Cerebellar cortex (tissue), 1 donor: ENCODE results near the gene HNRNPH2.

Experiments used
- DNase-seq: peaks from one replicate; pipeline ENCODE4 v3.0.0-alpha.2; 2015; ENCODE audit warnings: low spot score

The HNRNPH2 gene

GRCh38 chrX:101397779-101398178, 10.2 kb upstream of the HNRNPH2 start:
- DNase-seq, result peak; percentile 45

- DNase-seq, result no peak
Observed at GRCh38 chrX:101398694-101399093, 9.3 kb upstream of the HNRNPH2 start.

GRCh38 chrX:101399825-101400224, 8.2 kb upstream of the HNRNPH2 start:
- no peak for DNase-seq

- DNase-seq, result no peak
Observed at GRCh38 chrX:101407167-101407747, 765 bp upstream of the HNRNPH2 start.

GRCh38 chrX:101408532-101408841, 465 bp downstream of the HNRNPH2 start:
- DNase-seq, result no peak

- no peak for DNase-seq
Observed at GRCh38 chrX:101409043-101409442, 1.0 kb downstream of the HNRNPH2 start.

- no peak for DNase-seq
Observed at GRCh38 chrX:101410461-101410860, 2.4 kb downstream of the HNRNPH2 start.

- no peak for DNase-seq
Observed at GRCh38 chrX:101411984-101412383, 4.0 kb downstream of the HNRNPH2 start.

- DNase-seq, result peak; percentile 82
Observed at GRCh38 chrX:101415180-101416145, 7.4 kb downstream of the HNRNPH2 start.

- DNase-seq, result no peak
Observed at GRCh38 chrX:101416691-101417090, 8.7 kb downstream of the HNRNPH2 start.

- DNase-seq, result no peak
Observed at GRCh38 chrX:101417190-101417589, 9.2 kb downstream of the HNRNPH2 start.

GRCh38 chrX:101417981-101418841, 10.2 kb downstream of the HNRNPH2 start:
- DNase-seq, result peak; percentile 49

GRCh38 chrX:101419489-101419888, 11.5 kb downstream of the HNRNPH2 start:
- no peak for DNase-seq

- DNase-seq, result no peak
Observed at GRCh38 chrX:101427954-101428353, 19.9 kb downstream of the HNRNPH2 start.

GRCh38 chrX:101429934-101430333, 21.9 kb downstream of the HNRNPH2 start:
- no peak for DNase-seq

GRCh38 chrX:101430457-101431078, 22.5 kb downstream of the HNRNPH2 start:
- no peak for DNase-seq

GRCh38 chrX:101442085-101442484, 34.1 kb downstream of the HNRNPH2 start:
- DNase-seq, result no peak

GRCh38 chrX:101449279-101449678, 41.3 kb downstream of the HNRNPH2 start:
- no peak for DNase-seq

- no peak for DNase-seq
Observed at GRCh38 chrX:101450085-101450484, 42.1 kb downstream of the HNRNPH2 start.

- DNase-seq, result no peak
Observed at GRCh38 chrX:101450961-101451360, 42.9 kb downstream of the HNRNPH2 start.

- DNase-seq, result no peak
Observed at GRCh38 chrX:101452056-101452455, 44.0 kb downstream of the HNRNPH2 start.

- no peak for DNase-seq
Observed at GRCh38 chrX:101460669-101461068, 52.6 kb downstream of the HNRNPH2 start.
